Mononuclear cell (primary cell): Measurements from ENCODE around the gene MPZL2. TPM values are rescaled to one million over a fixed set of nuclear protein-coding genes. Genes with fewer than 3 reads are reported as not detected.

ENCODE experiments used
- H3K27me3 ChIP-seq: 2 replicates; pipeline ENCODE4 v1.6.0; 2011; ENCODE audit warnings: low read length, control low read depth; ENCODE audit not compliant: insufficient read depth
- H3K4me1 ChIP-seq: 2 replicates; pipeline ENCODE4 v1.5.1; 2011; ENCODE audit warnings: mild to moderate bottlenecking, low read length, control low read depth; ENCODE audit not compliant: insufficient read depth
- H3K4me3 ChIP-seq: 2 replicates; pipeline ENCODE4 v1.5.1; 2011; ENCODE audit warnings: mild to moderate bottlenecking, low read length, moderate library complexity
- H3K9me3 ChIP-seq: 2 replicates; pipeline ENCODE4 v1.5.1; 2011; ENCODE audit warnings: low read depth, mild to moderate bottlenecking, control low read depth, low read length
- total RNA-seq: library from RNA; depleted of rRNA; stranded (reverse); fragments of >200 nt; gene quantifications from one replicate; pipeline ENCODE4 v1.2.3, GENCODE V29; 2012

The MPZL2 gene
- total RNA-seq, 1 donor = 1.5 TPM

GRCh38 chr11:118211006-118211405 lies 53.1 kb downstream of the MPZL2 start:
- H3K4me3 ChIP-seq = no peak overlapping the region
- H3K9me3 ChIP-seq = no peaks in the 10 kb centered on the region
- H3K4me1 ChIP-seq = peaks cover 97% of the 10 kb centered on the region
- H3K27me3 ChIP-seq = no peaks in the 10 kb centered on the region

DNA sequence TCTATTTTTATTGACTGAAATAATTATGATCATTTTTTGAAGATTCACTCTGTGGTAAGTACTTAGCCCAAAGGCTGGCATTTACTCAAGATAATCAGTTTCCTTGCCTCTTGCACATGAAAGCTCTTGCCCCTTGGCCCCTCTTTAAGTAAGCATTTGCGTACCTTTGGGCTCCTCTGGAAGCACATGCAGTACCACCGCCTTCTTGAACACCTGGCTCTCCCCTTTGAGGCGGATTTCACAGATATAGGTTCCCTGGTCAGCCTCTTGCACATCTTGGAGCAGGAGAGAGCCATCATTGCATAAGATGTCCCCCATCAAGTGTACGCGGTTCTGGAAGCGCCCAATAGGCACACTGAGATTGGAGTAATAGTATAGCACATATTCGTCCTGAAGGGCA lies 53.8 kb downstream of the MPZL2 start:
- no peak overlapping the region for H3K4me3 ChIP-seq
- H3K27me3 ChIP-seq = no peaks in the 10 kb centered on the region
- peaks cover 97% of the 10 kb centered on the region for H3K4me1 ChIP-seq
- no peaks in the 10 kb centered on the region for H3K9me3 ChIP-seq

GRCh38 chr11:118209033-118209432 lies 55.1 kb downstream of the MPZL2 start:
- Histone ChIP-seq H3K4me3 (no peak overlapping the region), H3K9me3 (no peaks in the 10 kb centered on the region), H3K4me1 (peaks cover 96% of the 10 kb centered on the region), H3K27me3 (no peaks in the 10 kb centered on the region)

- Histone ChIP-seq H3K9me3 (no peaks in the 10 kb centered on the region), H3K27me3 (no peaks in the 10 kb centered on the region), H3K4me3 (no peak overlapping the region), H3K4me1 (peaks cover 96% of the 10 kb centered on the region)
Observed at GRCh38 chr11:118207079-118207478, 57.0 kb downstream of the MPZL2 start.

- peaks cover 96% of the 10 kb centered on the region for H3K4me1 ChIP-seq
- no peak overlapping the region for H3K4me3 ChIP-seq
Observed at GRCh38 chr11:118206391-118207031, 57.6 kb downstream of the MPZL2 start.

GRCh38 chr11:118205606-118206378 lies 58.3 kb downstream of the MPZL2 start:
- Histone ChIP-seq H3K4me3 (no peak overlapping the region), H3K27me3 (no peaks in the 10 kb centered on the region), H3K9me3 (no peaks in the 10 kb centered on the region), H3K4me1 (peaks cover 96% of the 10 kb centered on the region)

More at GRCh38 chr11:118206391-118207031, 57.6 kb downstream of the MPZL2 start:
- Histone ChIP-seq H3K27me3 (no peaks in the 10 kb centered on the region), H3K9me3 (no peaks in the 10 kb centered on the region)

Other genes starting within 250 kb of the MPZL2 start
- not detected for gene TMPRSS4, start 187.2 kb downstream of the MPZL2 start, total RNA-seq
- 0.21 TPM for gene SMIM35, start 177.3 kb downstream of the MPZL2 start, total RNA-seq
- gene SCN4B, start 111.5 kb downstream of the MPZL2 start, total RNA-seq = 0.10 TPM
- gene SCN2B, start 87.7 kb downstream of the MPZL2 start, total RNA-seq = not detected
- 90.4 TPM for gene JAML, start 39.3 kb downstream of the MPZL2 start, total RNA-seq
- gene MPZL3, start 11.9 kb downstream of the MPZL2 start, total RNA-seq = 16.7 TPM
- gene CD3E, start 40.4 kb upstream of the MPZL2 start, total RNA-seq = 136 TPM
- gene CD3D, start 78.4 kb upstream of the MPZL2 start, total RNA-seq = 122 TPM
- gene CD3G, start 80.0 kb upstream of the MPZL2 start, total RNA-seq = 49.7 TPM
- 50.5 TPM for gene UBE4A, start 95.3 kb upstream of the MPZL2 start, total RNA-seq
- 50.8 TPM for gene ATP5MG, start 137.3 kb upstream of the MPZL2 start, total RNA-seq
- 126 TPM for gene KMT2A, start 172.2 kb upstream of the MPZL2 start, total RNA-seq